ENCODE results near the gene KCNN3.
"Not testable (repeated sequence)": the region's sequence is repeated elsewhere in the genome, so short reads cannot be mapped to it uniquely, and the experiment has no call there.

Gene KCNN3

DNA sequence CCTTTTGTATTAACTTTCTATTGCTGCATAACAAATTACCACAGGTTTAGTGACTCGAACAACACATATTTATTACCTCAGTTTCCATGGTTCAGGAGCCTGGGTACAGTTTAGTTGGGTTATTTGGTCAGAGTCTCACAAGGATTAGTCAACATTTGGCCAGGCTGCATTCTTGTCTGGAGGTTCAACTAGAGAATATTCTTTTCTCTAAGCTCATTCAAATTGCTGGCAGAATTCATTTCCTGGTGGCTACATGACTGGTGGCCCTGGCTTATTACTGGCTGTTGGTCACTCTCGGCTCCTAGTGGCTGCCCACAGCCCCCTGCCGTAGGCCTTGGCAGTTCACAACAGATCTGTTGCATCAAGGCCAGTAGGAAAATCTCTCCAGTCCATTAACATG is 181.0 kb downstream of the KCNN3 start:
- Histone ChIP-seq H3K36me3 (ENCODE audit: control insufficient read depth in 2 of 2, insufficient read depth in 2 of 2, low read length in 2 of 2) (no peaks in the 10 kb centered on the region), H3K9me3 (ENCODE audit: control insufficient read depth in 2 of 2, low read length in 2 of 2) (no peaks in the 10 kb centered on the region), H3K9ac (ENCODE audit: low read depth in 1 of 2, low read length in 2 of 2) (no peak overlapping the region), H3K4me3 (ENCODE audit: low read length in 2 of 2) (no peak overlapping the region), H3K4me1 (ENCODE audit: control insufficient read depth in 2 of 2, insufficient read depth in 2 of 2, low read length in 2 of 2) (no peaks in the 10 kb centered on the region), H3K27me3 (ENCODE audit: control insufficient read depth in 2 of 2, insufficient read depth in 2 of 2, low read length in 2 of 2) (peaks cover 0 to 4% of the 10 kb centered on the region in 2 donors), H3K27ac (ENCODE audit: low read depth in 2 of 2, low read length in 2 of 2) (no peak overlapping the region)

DNA sequence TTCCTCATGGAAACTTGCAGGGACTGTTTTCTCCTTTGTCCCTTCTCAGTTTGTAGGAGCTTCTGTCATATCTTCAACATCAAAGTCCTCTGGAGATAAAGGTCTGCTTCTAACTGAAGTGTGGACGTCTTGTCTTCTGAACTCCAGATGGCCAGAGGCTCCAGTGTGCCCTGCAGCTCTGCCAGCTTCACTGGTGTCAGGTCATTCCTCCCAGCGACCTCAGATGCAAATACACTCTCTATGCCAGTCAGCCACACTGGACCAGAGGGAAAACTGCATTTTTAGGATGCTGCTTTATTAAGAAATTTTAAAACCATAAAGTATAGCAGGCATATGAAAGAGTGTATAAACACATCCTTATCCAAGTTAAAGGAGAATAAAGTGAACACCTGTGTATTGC is 183.6 kb downstream of the KCNN3 start:
- Histone ChIP-seq H3K9me3 (ENCODE audit: control insufficient read depth in 2 of 2, low read length in 2 of 2) (no peaks in the 10 kb centered on the region), H3K9ac (ENCODE audit: low read depth in 1 of 2, low read length in 2 of 2) (no peak overlapping the region), H3K27ac (ENCODE audit: low read depth in 2 of 2, low read length in 2 of 2) (no peak overlapping the region), H3K4me3 (ENCODE audit: low read length in 2 of 2) (no peak overlapping the region), H3K27me3 (ENCODE audit: control insufficient read depth in 2 of 2, insufficient read depth in 2 of 2, low read length in 2 of 2) (peaks cover 0 to 4% of the 10 kb centered on the region in 2 donors), H3K4me1 (ENCODE audit: control insufficient read depth in 2 of 2, insufficient read depth in 2 of 2, low read length in 2 of 2) (no peaks in the 10 kb centered on the region), H3K36me3 (ENCODE audit: control insufficient read depth in 2 of 2, insufficient read depth in 2 of 2, low read length in 2 of 2) (no peaks in the 10 kb centered on the region)

DNA sequence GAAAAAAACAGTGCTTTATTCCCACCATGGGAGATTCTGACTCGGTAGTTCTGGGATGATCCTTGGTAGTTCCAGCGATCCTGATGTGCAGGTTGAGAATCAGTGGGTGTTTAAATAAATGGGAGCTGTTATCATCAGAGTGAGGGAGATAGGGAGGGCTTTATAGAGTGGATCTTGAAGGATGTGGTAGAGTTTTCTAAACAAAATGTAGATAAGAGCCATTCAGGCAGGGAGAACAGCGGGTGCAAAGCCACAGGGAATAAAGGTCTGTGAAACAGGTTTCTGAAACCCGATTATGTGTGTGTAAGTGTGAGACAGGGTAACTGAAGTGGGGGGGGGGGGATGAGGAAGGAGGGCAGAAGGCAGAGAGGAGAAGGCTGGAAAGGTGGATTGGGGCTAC is 186.3 kb downstream of the KCNN3 start:
- H3K4me1 ChIP-seq (ENCODE audit: control insufficient read depth in 2 of 2, insufficient read depth in 2 of 2, low read length in 2 of 2), result no peaks in the 10 kb centered on the region
- H3K36me3 ChIP-seq (ENCODE audit: control insufficient read depth in 2 of 2, insufficient read depth in 2 of 2, low read length in 2 of 2), result no peaks in the 10 kb centered on the region
- H3K4me3 ChIP-seq (ENCODE audit: low read length in 2 of 2), result no peak overlapping the region
- no peak overlapping the region for H3K27ac ChIP-seq (ENCODE audit: low read depth in 2 of 2, low read length in 2 of 2)
- H3K9me3 ChIP-seq (ENCODE audit: control insufficient read depth in 2 of 2, low read length in 2 of 2), result no peaks in the 10 kb centered on the region
- peaks cover 0 to 6% of the 10 kb centered on the region in 2 donors for H3K27me3 ChIP-seq (ENCODE audit: control insufficient read depth in 2 of 2, insufficient read depth in 2 of 2, low read length in 2 of 2)
- no peak overlapping the region for H3K9ac ChIP-seq (ENCODE audit: low read depth in 1 of 2, low read length in 2 of 2)

DNA sequence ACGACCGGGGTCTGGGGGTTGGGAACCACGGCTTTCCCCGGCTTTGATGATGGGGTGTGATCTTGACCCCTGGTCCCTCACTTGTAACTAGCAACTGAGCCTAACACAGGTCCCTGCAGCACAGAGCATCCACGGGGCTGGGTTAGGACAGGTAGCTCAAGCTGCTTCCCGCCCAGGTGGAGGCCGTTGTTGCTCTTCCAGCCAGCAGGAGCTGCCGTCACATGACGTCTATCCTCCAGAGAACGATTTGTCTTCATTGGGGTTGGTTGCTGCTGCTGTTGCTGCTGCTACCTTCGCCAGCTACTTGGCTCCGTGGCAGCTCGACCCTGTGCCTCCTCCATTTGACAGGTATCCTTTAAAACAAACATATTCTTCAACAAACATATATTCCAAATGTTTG is 187.8 kb downstream of the KCNN3 start:
- Histone ChIP-seq H3K27me3 (ENCODE audit: control insufficient read depth in 2 of 2, insufficient read depth in 2 of 2, low read length in 2 of 2) (peaks cover 0 to 6% of the 10 kb centered on the region in 2 donors), H3K27ac (ENCODE audit: low read depth in 2 of 2, low read length in 2 of 2) (no peak overlapping the region), H3K4me3 (ENCODE audit: low read length in 2 of 2) (no peak overlapping the region), H3K9me3 (ENCODE audit: control insufficient read depth in 2 of 2, low read length in 2 of 2) (no peaks in the 10 kb centered on the region), H3K4me1 (ENCODE audit: control insufficient read depth in 2 of 2, insufficient read depth in 2 of 2, low read length in 2 of 2) (no peaks in the 10 kb centered on the region), H3K9ac (ENCODE audit: low read depth in 1 of 2, low read length in 2 of 2) (no peak overlapping the region), H3K36me3 (ENCODE audit: control insufficient read depth in 2 of 2, insufficient read depth in 2 of 2, low read length in 2 of 2) (no peaks in the 10 kb centered on the region)

DNA sequence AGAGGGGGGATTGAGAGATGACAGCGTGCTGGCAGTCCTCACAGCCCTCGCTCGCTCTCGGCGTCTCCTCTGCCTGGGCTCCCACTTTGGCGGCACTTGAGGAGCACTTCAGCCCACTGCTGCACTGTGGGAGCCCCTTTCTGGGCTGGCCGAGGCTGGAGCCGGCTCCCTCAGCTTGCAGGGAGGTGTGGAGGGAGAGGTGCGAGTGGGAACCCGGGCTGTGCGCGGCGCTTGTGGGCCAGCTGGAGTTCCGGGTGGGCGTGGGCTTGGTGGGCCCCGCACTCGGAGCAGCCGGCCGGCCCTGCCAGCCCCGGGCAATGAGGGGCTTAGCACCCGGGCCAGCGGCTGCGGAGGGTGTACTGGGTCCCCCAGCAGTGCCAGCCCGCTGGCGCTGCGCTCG is 192.2 kb downstream of the KCNN3 start:
- not testable (repeated sequence) for H3K9me3 ChIP-seq (ENCODE audit: control insufficient read depth in 2 of 2, low read length in 2 of 2); H3K4me3 ChIP-seq (ENCODE audit: low read length in 2 of 2); H3K4me1 ChIP-seq (ENCODE audit: control insufficient read depth in 2 of 2, insufficient read depth in 2 of 2, low read length in 2 of 2); H3K27ac ChIP-seq (ENCODE audit: low read depth in 2 of 2, low read length in 2 of 2); H3K36me3 ChIP-seq (ENCODE audit: control insufficient read depth in 2 of 2, insufficient read depth in 2 of 2, low read length in 2 of 2); H3K9ac ChIP-seq (ENCODE audit: low read depth in 1 of 2, low read length in 2 of 2); H3K27me3 ChIP-seq (ENCODE audit: control insufficient read depth in 2 of 2, insufficient read depth in 2 of 2, low read length in 2 of 2)

DNA sequence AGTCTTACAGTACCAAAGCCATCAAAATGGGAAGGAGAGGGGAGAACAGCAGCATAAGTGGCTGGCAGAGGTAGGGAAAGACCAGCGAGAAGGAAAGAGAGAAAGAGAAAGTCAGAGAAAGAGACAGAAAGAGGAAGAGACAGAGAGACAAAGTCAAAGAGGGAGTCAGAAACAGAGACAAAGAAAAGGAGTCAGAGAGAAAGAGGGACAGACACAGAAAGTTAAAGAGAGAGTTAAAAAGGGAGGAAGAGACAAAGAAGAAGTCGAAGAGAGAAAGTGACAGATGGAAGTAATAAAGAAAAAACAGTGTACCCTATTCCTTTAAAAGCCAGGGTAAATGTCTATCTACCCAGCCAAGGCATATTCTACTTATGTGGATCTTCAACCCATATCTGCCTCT is 193.2 kb downstream of the KCNN3 start:
- H3K9me3 ChIP-seq (ENCODE audit: control insufficient read depth in 2 of 2, low read length in 2 of 2); H3K9ac ChIP-seq (ENCODE audit: low read depth in 1 of 2, low read length in 2 of 2); H3K27ac ChIP-seq (ENCODE audit: low read depth in 2 of 2, low read length in 2 of 2); H3K27me3 ChIP-seq (ENCODE audit: control insufficient read depth in 2 of 2, insufficient read depth in 2 of 2, low read length in 2 of 2); H3K4me3 ChIP-seq (ENCODE audit: low read length in 2 of 2); H3K4me1 ChIP-seq (ENCODE audit: control insufficient read depth in 2 of 2, insufficient read depth in 2 of 2, low read length in 2 of 2); H3K36me3 ChIP-seq (ENCODE audit: control insufficient read depth in 2 of 2, insufficient read depth in 2 of 2, low read length in 2 of 2): not testable (repeated sequence)

DNA sequence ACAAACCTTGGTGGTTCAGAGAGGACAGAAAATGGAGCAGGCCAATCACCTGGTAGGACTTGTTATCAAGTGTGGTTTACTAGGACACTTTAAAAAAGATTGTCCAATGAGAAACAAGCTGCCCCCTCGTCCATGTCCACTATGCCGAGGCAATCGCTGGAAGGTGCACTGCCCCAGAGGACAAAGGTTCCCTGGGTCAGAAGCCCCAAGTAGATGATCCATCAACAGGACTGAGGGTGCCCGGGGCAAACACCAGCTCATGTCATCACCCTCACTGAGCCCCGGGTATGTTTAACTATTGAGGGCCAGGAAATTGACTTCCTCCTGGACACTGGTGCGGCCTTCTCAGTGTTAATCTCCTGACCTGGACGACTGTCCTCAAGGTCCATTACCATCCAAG is 195.6 kb downstream of the KCNN3 start:
- H3K4me1 ChIP-seq (ENCODE audit: control insufficient read depth in 2 of 2, insufficient read depth in 2 of 2, low read length in 2 of 2); H3K4me3 ChIP-seq (ENCODE audit: low read length in 2 of 2); H3K27ac ChIP-seq (ENCODE audit: low read depth in 2 of 2, low read length in 2 of 2); H3K36me3 ChIP-seq (ENCODE audit: control insufficient read depth in 2 of 2, insufficient read depth in 2 of 2, low read length in 2 of 2); H3K9me3 ChIP-seq (ENCODE audit: control insufficient read depth in 2 of 2, low read length in 2 of 2); H3K27me3 ChIP-seq (ENCODE audit: control insufficient read depth in 2 of 2, insufficient read depth in 2 of 2, low read length in 2 of 2); H3K9ac ChIP-seq (ENCODE audit: low read depth in 1 of 2, low read length in 2 of 2): not testable (repeated sequence)

DNA sequence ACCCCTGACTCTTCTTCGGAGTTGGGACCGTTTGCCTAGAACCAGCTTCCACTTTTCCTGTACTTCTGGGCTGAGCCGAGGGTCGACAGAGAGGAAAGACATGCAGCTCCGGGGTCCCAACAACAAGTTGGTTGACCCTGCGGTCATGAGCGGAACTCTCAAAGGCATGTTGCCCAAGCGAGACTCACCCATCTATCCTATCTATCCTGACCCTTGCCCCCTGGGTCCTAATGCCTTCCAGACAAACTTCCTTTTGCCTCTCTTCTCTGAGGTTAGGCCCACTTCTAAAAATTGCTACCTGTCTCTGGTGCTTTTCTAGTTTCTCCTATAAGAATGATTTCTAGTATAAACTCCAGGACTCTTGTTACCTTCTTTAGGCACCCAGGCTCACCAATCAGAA is 197.8 kb downstream of the KCNN3 start:
- not testable (repeated sequence) for H3K4me1 ChIP-seq (ENCODE audit: control insufficient read depth in 2 of 2, insufficient read depth in 2 of 2, low read length in 2 of 2); H3K4me3 ChIP-seq (ENCODE audit: low read length in 2 of 2); H3K9me3 ChIP-seq (ENCODE audit: control insufficient read depth in 2 of 2, low read length in 2 of 2); H3K27ac ChIP-seq (ENCODE audit: low read depth in 2 of 2, low read length in 2 of 2); H3K9ac ChIP-seq (ENCODE audit: low read depth in 1 of 2, low read length in 2 of 2); H3K36me3 ChIP-seq (ENCODE audit: control insufficient read depth in 2 of 2, insufficient read depth in 2 of 2, low read length in 2 of 2); H3K27me3 ChIP-seq (ENCODE audit: control insufficient read depth in 2 of 2, insufficient read depth in 2 of 2, low read length in 2 of 2)

DNA sequence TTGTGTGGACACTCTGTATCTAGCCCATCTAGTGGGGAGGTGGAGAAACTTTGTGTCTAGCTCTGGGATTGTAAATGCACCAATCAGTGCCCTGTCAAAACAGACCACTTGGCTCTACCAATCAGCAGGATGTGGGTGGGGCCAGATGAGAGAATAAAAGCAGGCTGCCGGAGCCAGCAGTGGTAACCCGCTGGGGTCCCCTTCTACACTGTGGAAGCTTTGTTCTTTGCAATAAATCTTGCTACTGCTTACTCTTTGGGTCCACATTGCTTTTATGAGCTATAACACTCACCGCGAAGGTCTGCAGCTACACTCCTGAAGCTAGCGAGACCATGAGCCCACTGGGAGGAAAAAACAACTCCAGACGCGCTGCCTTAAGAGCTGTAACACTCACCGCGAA is 198.7 kb downstream of the KCNN3 start:
- not testable (repeated sequence) for H3K9me3 ChIP-seq (ENCODE audit: control insufficient read depth in 2 of 2, low read length in 2 of 2); H3K27ac ChIP-seq (ENCODE audit: low read depth in 2 of 2, low read length in 2 of 2); H3K36me3 ChIP-seq (ENCODE audit: control insufficient read depth in 2 of 2, insufficient read depth in 2 of 2, low read length in 2 of 2); H3K9ac ChIP-seq (ENCODE audit: low read depth in 1 of 2, low read length in 2 of 2); H3K4me1 ChIP-seq (ENCODE audit: control insufficient read depth in 2 of 2, insufficient read depth in 2 of 2, low read length in 2 of 2); H3K27me3 ChIP-seq (ENCODE audit: control insufficient read depth in 2 of 2, insufficient read depth in 2 of 2, low read length in 2 of 2); H3K4me3 ChIP-seq (ENCODE audit: low read length in 2 of 2)

DNA sequence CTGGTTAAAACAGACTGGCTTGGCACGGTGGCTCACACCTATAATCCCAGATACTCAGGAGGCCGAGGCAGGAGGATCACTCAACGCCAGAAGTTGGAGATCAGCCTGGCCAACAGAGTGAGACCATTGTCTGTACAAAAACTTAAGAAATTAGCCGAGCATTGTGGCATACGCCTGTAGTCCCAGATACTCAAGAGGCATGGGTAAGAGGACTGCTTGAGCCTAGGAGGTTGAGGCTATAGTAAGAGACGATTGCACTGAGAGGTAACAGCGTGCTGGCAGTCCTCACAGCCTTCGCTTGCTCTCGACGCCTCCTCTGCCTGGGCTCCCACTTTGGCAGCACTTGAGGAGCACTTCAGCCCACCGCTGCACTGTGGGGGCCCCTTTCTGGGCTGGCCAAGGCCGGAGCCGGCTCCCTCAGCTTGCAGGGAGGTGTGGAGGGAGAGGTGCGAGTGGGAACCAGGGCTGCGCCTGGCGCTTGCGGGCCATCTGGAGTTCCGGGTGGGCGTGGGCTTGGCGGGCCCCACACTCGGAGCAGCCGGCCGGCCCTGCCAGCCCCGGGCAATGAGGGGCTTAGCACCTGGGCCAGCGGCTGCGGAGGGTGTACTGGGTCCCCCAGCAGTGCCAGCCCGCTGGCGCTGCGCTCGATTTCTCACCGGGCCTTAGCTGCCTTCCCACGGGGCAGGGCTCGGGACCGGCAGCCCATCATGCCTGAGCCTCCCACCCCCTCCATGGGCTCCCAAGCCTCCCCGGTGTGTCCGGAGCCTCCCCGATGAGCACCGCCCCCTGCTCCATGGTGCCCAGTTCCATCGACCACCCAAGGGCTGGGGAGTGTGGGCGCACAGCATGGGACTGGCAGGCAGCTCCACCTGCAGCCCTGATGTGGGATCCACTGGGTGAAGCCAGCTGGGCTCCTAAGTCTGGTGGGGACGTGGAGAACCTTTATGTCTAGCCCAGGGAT is 199.5 kb downstream of the KCNN3 start:
- H3K4me1 ChIP-seq (ENCODE audit: control insufficient read depth in 2 of 2, insufficient read depth in 2 of 2, low read length in 2 of 2); H3K36me3 ChIP-seq (ENCODE audit: control insufficient read depth in 2 of 2, insufficient read depth in 2 of 2, low read length in 2 of 2); H3K4me3 ChIP-seq (ENCODE audit: low read length in 2 of 2); H3K9ac ChIP-seq (ENCODE audit: low read depth in 1 of 2, low read length in 2 of 2); H3K9me3 ChIP-seq (ENCODE audit: control insufficient read depth in 2 of 2, low read length in 2 of 2); H3K27ac ChIP-seq (ENCODE audit: low read depth in 2 of 2, low read length in 2 of 2); H3K27me3 ChIP-seq (ENCODE audit: control insufficient read depth in 2 of 2, insufficient read depth in 2 of 2, low read length in 2 of 2): not testable (repeated sequence)
